K562 (cell line): ENCODE results near the gene AZGP1. TPM values are rescaled to one million over a fixed set of nuclear protein-coding genes. Genes with fewer than 3 reads are reported as not detected.

Experiments used
- ETV6 ChIP-seq, 3 experiments: fragments of 150-350 bp in 1 of 3; sonication (generic) in 1 of 3; formaldehyde crosslinking in 1 of 3; IDR thresholded peaks; 2 replicates each; pipeline versions ENCODE4 v1.6.1 to v1.8.0; 2014 to 2022; ENCODE audit warnings: borderline replicate concordance in 2 of 3, low read depth in 2 of 3, antibody characterized with exemption in 1 of 3, low read length in 1 of 3, mild to moderate bottlenecking in 1 of 3, missing genetic modification reagents in 1 of 3
- EZH2 ChIP-seq: IDR thresholded peaks from 2 replicates; pipeline ENCODE4 v1.6.1; 2012; ENCODE audit warnings: low read depth, mild to moderate bottlenecking, inconsistent platforms, low read length, borderline replicate concordance
- FOS ChIP-seq: IDR thresholded peaks from 3 replicates; pipeline ENCODE4 v1.6.1; 2011; ENCODE audit not compliant: insufficient read length; ENCODE audit errors: extremely low read depth
- HDAC1 ChIP-seq, 2 experiments: fragments of 450-650 bp; IDR thresholded peaks; 2 replicates each; pipeline ENCODE4 v1.6.1; 2016 to 2017; ENCODE audit warnings: inconsistent platforms in 1 of 2, mild to moderate bottlenecking in 1 of 2, moderate library complexity in 1 of 2
- MBD2 ChIP-seq: sonication (generic); IDR thresholded peaks from 2 replicates; pipeline ENCODE4 v1.6.1; 2016; ENCODE audit warnings: low read depth, borderline replicate concordance
- PTRF ChIP-seq: fragments of 450-650 bp; IDR thresholded peaks from 2 replicates; pipeline ENCODE4 v1.6.1; 2016; ENCODE audit warnings: mild to moderate bottlenecking, missing genetic modification characterization, missing compliant biosample characterization
- SNIP1 ChIP-seq: fragments of 450-650 bp; IDR thresholded peaks from 2 replicates; pipeline ENCODE4 v1.7.1; 2017; ENCODE audit warnings: low read depth, mild to moderate bottlenecking
- SNRNP70 ChIP-seq: fragments of 200-400 bp; formaldehyde crosslinking; optimal IDR thresholded peaks from 2 replicates; pipeline ENCODE3; 2017; ENCODE audit warnings: low read depth, low read length
- ZNF780A ChIP-seq: fragments of 250-450 bp; sonication (Bioruptor Pico); IDR thresholded peaks from 2 replicates; pipeline ENCODE4 v1.5.0; 2021; ENCODE audit warnings: mild to moderate bottlenecking
- ZZZ3 ChIP-seq: fragments of 450-650 bp; IDR thresholded peaks from 2 replicates; pipeline ENCODE4 v1.6.1; 2016; ENCODE audit warnings: antibody characterized with exemption, mild to moderate bottlenecking, moderate library complexity
- polyA plus RNA-seq, 8 experiments: library from polyadenylated mRNA; depleted of rRNA in 4 of 8; stranded (reverse) in 5 of 8; unstranded in 3 of 8; fragments of >200 nt; fragmentation: Nextera tagmentation in 2 of 8; fragmentation: Illumina TruSeq in 1 of 8; extraction: Ambion mirVana in 2 of 8; extraction: Trizol in 1 of 8; gene quantifications; 2 replicates each; pipeline versions ENCODE4 v1.2.1 to v1.2.3, GENCODE V29; 2011 to 2014; ENCODE audit warnings: inconsistent platforms in 1 of 8, missing spikeins in 1 of 8
- total RNA-seq, 7 experiments: library from RNA; depleted of rRNA in 6 of 7; stranded (reverse); fragments of >200 nt in 6 of 7; fragmentation: Illumina TruSeq in 2 of 7; extraction: Trizol in 2 of 7; gene quantifications; 2 replicates each; pipeline versions ENCODE4 v1.2.1 to v1.2.3, GENCODE V29; 2011 to 2021; ENCODE audit warnings: low replicate concordance in 1 of 7
- TF ChIP-seq, protein P1 (sequence below), 2 experiments: IDR thresholded peaks; 2 replicates each; pipeline ENCODE4 v1.6.1; 2011; ENCODE audit warnings: borderline replicate concordance in 1 of 2, control low read depth in 1 of 2, low read depth in 1 of 2, low read length in 1 of 2, mild to moderate bottlenecking in 1 of 2, mixed read lengths in 1 of 2, moderate library complexity in 1 of 2; ENCODE audit not compliant: insufficient read depth in 1 of 2, insufficient read length in 1 of 2, poor library complexity in 1 of 2, severe bottlenecking in 1 of 2; ENCODE audit errors: extremely low read depth in 1 of 2
- TF ChIP-seq, protein P2 (sequence below): fragments of 450-650 bp; IDR thresholded peaks from 2 replicates; pipeline ENCODE4 v1.6.1; 2016; ENCODE audit warnings: mild to moderate bottlenecking
- TF ChIP-seq, protein P3 (sequence below): sonication (generic); formaldehyde crosslinking; IDR thresholded peaks from 2 replicates; pipeline ENCODE4 v1.8.0; 2022; ENCODE audit warnings: mild to moderate bottlenecking, missing genetic modification reagents
- TF ChIP-seq, protein P4 (sequence below): IDR thresholded peaks from 2 replicates; pipeline ENCODE4 v1.6.1; 2011; ENCODE audit not compliant: insufficient read length; ENCODE audit errors: extremely low read depth
- TF ChIP-seq, protein P5 (sequence below): fragments of 250-450 bp; sonication (Bioruptor Pico); IDR thresholded peaks from 2 replicates; pipeline ENCODE4 v1.5.0; 2020; ENCODE audit warnings: mild to moderate bottlenecking, borderline replicate concordance
- TF ChIP-seq, protein P6 (sequence below), 2 experiments: fragments of 450-650 bp; conservative IDR thresholded peaks; 2 replicates each; pipeline ENCODE4 v1.6.1; 2017; ENCODE audit warnings: mild to moderate bottlenecking in 2 of 2, moderate library complexity in 2 of 2

AZGP1 gene
- total and polyA plus RNA-seq, 9 of the 15 experiments (the other 6 are each of a cell fraction or from before 2014, with no cell fraction given), result 0.18 to 0.53 TPM; not detected in 7

DNA sequence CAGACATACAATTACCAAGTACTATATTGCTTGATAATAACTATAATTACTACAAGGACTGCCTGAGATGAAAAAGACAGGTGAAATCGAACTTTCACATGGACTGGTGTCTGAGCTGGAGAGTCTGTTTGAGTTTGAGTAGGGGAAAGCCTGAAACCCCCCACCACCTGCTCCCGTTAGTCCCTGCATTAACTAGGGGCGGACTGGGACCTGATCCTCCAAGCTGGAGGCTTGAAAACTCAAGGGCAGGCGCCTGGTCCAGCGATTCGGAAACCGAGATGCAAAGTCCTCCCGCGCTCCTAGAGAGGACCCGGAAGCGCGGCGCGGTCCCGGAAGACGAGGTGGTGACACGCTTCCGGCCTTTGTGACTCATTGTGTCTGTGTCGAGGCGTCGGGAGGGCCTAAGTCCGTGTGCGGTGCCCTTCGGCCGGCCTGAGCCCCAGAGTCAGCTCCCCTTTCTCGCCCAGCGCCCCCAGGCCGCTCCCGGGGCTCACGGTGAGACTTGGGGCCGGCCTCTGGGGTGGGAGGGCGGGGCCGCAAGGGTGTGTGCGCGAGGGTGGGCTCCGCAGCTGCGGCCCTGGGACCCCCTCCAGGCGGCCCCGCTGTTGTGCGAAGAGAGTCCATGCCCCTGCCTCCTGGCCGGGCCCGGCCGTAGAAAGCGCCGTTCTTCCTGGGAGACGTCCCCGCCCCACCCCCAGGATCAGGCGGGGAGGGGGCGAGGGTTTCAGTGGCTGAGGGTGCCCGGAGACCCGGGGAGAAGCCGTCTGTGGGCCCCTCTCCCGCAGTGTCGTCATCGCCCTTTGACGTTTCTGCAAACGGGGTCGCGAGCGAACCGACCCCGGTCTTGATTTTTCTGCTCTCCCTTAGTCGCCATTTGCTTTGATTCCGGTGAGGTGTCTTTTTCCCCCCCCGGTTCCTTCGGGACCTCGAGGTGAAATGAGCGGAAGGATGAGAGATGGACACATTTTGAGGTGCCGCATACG lies 39.7 kb upstream of the AZGP1 start, which contains the start of gene ZKSCAN1 (continued):
- TF ChIP-seq, protein P1, sequence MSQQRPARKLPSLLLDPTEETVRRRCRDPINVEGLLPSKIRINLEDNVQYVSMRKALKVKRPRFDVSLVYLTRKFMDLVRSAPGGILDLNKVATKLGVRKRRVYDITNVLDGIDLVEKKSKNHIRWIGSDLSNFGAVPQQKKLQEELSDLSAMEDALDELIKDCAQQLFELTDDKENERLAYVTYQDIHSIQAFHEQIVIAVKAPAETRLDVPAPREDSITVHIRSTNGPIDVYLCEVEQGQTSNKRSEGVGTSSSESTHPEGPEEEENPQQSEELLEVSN (IDR thresholded peaks at IDR 0.05; ENCODE audit: borderline replicate concordance in 1 of 2, extremely low read depth in 1 of 2, insufficient read depth in 1 of 2, insufficient read length in 1 of 2, low read depth in 1 of 2, low read length in 1 of 2, poor library complexity in 1 of 2, severe bottlenecking in 1 of 2), result peak; percentile 31 to 38
- TF ChIP-seq MBD2, result peak; percentile 87
- TF ChIP-seq, protein P2, sequence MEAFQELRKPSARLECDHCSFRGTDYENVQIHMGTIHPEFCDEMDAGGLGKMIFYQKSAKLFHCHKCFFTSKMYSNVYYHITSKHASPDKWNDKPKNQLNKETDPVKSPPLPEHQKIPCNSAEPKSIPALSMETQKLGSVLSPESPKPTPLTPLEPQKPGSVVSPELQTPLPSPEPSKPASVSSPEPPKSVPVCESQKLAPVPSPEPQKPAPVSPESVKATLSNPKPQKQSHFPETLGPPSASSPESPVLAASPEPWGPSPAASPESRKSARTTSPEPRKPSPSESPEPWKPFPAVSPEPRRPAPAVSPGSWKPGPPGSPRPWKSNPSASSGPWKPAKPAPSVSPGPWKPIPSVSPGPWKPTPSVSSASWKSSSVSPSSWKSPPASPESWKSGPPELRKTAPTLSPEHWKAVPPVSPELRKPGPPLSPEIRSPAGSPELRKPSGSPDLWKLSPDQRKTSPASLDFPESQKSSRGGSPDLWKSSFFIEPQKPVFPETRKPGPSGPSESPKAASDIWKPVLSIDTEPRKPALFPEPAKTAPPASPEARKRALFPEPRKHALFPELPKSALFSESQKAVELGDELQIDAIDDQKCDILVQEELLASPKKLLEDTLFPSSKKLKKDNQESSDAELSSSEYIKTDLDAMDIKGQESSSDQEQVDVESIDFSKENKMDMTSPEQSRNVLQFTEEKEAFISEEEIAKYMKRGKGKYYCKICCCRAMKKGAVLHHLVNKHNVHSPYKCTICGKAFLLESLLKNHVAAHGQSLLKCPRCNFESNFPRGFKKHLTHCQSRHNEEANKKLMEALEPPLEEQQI, result no peak
- TF ChIP-seq, protein P3, sequence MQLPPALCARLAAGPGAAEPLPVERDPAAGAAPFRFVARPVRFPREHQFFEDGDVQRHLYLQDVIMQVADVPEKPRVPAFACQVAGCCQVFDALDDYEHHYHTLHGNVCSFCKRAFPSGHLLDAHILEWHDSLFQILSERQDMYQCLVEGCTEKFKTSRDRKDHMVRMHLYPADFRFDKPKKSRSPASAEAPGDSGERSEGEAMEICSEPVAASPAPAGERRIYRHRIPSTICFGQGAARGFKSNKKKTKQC (CRISPR knock-in tag), result peak; percentile 84
- TF ChIP-seq SNRNP70, result no peak
- TF ChIP-seq PTRF (tag), result no peak
- TF ChIP-seq ZZZ3, result no peak
- TF ChIP-seq SNIP1, result peak; percentile 95
- TF ChIP-seq ETV6 (IDR thresholded peaks at IDR 0.05; ENCODE audit: borderline replicate concordance in 1 of 2, low read depth in 2 of 2, low read length in 1 of 2), result no peak
- no peak for TF ChIP-seq ETV6 (CRISPR knock-in tag; IDR thresholded peaks at IDR 0.05; ENCODE audit: borderline replicate concordance)
- peak in 1 of 2 experiments; percentile 55; a peak in 1 of 4 replicates for TF ChIP-seq HDAC1 (IDR thresholded peaks at IDR 0.05)
- TF ChIP-seq, protein P4, sequence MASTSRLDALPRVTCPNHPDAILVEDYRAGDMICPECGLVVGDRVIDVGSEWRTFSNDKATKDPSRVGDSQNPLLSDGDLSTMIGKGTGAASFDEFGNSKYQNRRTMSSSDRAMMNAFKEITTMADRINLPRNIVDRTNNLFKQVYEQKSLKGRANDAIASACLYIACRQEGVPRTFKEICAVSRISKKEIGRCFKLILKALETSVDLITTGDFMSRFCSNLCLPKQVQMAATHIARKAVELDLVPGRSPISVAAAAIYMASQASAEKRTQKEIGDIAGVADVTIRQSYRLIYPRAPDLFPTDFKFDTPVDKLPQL, result peak; percentile 43
- TF ChIP-seq, protein P5, sequence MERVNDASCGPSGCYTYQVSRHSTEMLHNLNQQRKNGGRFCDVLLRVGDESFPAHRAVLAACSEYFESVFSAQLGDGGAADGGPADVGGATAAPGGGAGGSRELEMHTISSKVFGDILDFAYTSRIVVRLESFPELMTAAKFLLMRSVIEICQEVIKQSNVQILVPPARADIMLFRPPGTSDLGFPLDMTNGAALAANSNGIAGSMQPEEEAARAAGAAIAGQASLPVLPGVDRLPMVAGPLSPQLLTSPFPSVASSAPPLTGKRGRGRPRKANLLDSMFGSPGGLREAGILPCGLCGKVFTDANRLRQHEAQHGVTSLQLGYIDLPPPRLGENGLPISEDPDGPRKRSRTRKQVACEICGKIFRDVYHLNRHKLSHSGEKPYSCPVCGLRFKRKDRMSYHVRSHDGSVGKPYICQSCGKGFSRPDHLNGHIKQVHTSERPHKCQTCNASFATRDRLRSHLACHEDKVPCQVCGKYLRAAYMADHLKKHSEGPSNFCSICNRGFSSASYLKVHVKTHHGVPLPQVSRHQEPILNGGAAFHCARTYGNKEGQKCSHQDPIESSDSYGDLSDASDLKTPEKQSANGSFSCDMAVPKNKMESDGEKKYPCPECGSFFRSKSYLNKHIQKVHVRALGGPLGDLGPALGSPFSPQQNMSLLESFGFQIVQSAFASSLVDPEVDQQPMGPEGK, result no peak
- TF ChIP-seq, protein P6, sequence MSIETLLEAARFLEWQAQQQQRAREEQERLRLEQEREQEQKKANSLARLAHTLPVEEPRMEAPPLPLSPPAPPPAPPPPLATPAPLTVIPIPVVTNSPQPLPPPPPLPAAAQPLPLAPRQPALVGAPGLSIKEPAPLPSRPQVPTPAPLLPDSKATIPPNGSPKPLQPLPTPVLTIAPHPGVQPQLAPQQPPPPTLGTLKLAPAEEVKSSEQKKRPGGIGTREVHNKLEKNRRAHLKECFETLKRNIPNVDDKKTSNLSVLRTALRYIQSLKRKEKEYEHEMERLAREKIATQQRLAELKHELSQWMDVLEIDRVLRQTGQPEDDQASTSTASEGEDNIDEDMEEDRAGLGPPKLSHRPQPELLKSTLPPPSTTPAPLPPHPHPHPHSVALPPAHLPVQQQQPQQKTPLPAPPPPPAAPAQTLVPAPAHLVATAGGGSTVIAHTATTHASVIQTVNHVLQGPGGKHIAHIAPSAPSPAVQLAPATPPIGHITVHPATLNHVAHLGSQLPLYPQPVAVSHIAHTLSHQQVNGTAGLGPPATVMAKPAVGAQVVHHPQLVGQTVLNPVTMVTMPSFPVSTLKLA (conservative IDR thresholded peaks at IDR 0.05), result peak; percentile 71 to 81
- no peak for TF ChIP-seq ZNF780A (CRISPR knock-in tag)
- TF ChIP-seq FOS, result peak; percentile 30
- TF ChIP-seq EZH2, result no peak
